Stimulated activated effector memory CD8-positive, alpha-beta T cell treated with anti-CD3 and anti-CD28 coated beads, Interleukin-12 subunit alpha, Interleukin-12 subunit beta, amount 100 ng/mL, for 72 hours (primary cell): Measurements from ENCODE around the gene CHEK1.
"Not testable (repeated sequence)": the region's sequence is repeated elsewhere in the genome, so short reads cannot be mapped to it uniquely, and the experiment has no call there.

Source experiments
- ATAC-seq: fragments of 150-1000 bp; cut with Tn5 transposase; 2 replicates; pipeline ENCODE4 v1.10.0; 2021
- DNase-seq, 2 donors: peaks; one replicate each; pipeline ENCODE4 v3.0.0; 2021 to 2022; ENCODE audit warnings: low spot score in 2 of 2
- H3K27ac Mint-ChIP-seq: one replicate; pipeline ENCODE4 v1.8.0; 2022; ENCODE audit warnings: mild to moderate bottlenecking, mixed read lengths
- H3K36me3 Mint-ChIP-seq: one replicate; pipeline ENCODE4 v1.8.0; 2022; ENCODE audit warnings: mild to moderate bottlenecking, mixed read lengths
- H3K4me1 Mint-ChIP-seq: one replicate; pipeline ENCODE4 v1.8.0; 2022; ENCODE audit warnings: mixed read lengths
- H3K4me3 Mint-ChIP-seq: one replicate; pipeline ENCODE4 v1.8.0; 2022; ENCODE audit warnings: mild to moderate bottlenecking, mixed read lengths
- H3K9me3 Mint-ChIP-seq: one replicate; pipeline ENCODE4 v1.8.0; 2022; ENCODE audit warnings: mixed read lengths

The CHEK1 gene

DNA sequence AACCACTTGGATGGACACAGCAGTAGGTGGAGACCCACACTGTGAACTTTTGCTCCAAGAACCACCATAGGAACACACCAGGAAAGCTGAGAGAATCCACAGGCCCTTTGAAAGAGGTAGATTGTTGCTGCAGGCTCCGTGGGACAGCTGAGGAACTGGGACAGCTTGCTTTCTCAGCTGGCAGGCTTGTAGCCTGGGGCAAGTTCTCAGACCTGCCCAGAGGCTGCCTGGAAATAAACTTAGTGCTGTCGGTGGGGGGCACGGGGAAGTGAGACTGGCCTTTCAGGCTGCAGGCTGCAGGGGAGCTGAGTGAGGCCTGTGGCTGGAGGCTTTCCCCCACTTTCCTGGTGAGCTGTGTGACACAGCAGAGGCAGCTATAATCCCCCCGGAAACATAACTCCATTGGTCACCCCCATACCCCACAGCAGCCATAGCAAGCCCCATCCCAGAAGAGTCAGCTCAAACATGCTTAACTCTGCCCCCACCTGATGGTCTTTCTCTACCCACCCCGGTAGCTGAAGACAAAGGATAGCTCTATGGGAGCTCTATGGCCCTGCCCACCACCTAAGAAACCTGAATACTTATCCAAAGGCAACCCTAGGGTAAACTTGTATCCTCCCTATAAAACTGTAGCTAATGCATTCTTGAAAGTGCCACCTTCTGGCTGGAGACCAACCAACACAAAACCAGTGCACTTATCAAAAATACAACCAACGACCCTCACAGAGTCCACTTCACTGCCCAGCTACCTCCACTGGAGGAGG lies 77.1 kb downstream of the CHEK1 start:
- peak; percentile 31 for ATAC-seq
- Mint-ChIP-seq H3K36me3 (no peaks in the 10 kb centered on the region), H3K4me3 (no peak overlapping the region), H3K4me1 (no peaks in the 10 kb centered on the region), H3K9me3 (no peaks in the 10 kb centered on the region), H3K27ac (no peak overlapping the region)
- no peak for DNase-seq

DNA sequence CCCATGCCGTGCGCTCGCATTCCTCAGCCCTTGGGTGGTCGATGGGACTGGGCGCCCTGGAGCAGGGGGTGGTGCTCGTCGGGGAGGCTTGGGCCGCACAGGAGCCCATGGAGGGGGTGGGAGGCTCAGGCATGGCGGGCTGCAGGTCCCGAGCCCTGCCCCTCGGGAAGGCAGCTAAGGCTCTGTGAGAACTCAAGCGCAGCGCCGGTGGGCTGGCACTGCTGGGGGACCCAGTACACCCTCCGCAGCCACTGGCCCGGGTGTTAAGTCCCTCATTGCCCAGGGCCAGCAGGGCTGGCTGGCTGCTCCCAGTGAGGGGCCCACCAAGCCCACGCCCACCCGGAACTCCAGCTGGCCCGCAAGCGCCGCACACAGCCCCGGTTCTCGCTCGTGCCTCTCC lies 79.7 kb downstream of the CHEK1 start:
- not testable (repeated sequence) for H3K4me3 Mint-ChIP-seq, H3K36me3 Mint-ChIP-seq, ATAC-seq, H3K4me1 Mint-ChIP-seq, DNase-seq, H3K9me3 Mint-ChIP-seq, H3K27ac Mint-ChIP-seq

DNA sequence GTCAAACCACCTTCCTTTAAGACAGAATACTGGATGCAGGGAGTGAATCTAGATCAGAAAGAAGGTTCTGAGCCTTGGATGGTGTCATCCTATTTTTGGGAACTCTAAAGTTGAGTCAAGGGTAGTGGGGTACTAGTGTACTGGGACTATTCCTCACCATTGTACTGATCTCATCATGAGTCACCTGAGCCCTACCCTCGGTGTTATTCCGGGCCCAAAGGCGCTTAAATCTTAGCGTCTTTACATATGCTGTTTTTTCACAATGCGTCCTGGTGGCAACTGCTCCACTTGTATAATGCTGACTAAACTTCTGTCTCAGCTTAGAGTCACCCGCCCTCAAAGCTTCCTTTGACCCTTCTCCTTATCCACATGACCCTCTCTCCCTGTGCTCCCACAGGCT lies 95.8 kb downstream of the CHEK1 start:
- ATAC-seq (no peak), DNase-seq (no peak)
- no peaks in the 10 kb centered on the region for H3K4me1 Mint-ChIP-seq
- no peak overlapping the region for H3K4me3 Mint-ChIP-seq
- H3K9me3 Mint-ChIP-seq = no peaks in the 10 kb centered on the region
- no peak overlapping the region for H3K27ac Mint-ChIP-seq
- no peaks in the 10 kb centered on the region for H3K36me3 Mint-ChIP-seq

DNA sequence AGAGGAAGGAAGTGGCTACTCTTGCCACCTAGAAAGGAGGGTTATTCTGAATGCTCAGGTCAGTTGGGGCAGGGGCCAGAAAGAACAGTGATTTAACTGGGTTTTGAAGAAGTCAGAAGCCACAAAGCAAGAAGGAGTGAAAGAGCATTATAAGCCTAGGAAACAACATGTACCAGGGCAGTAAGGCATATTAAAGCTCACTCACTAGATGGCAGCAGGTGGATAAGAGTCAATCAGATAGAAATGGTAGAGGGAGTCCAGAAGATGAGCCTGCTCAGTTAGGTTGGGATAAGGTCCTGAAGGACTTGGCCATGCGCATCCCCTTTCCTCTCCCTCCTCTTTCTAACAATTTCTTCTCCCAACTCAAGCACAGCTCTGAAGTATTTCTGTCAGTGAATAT lies 99.2 kb downstream of the CHEK1 start:
- Mint-ChIP-seq H3K36me3 (no peaks in the 10 kb centered on the region), H3K4me3 (no peak overlapping the region), H3K4me1 (no peaks in the 10 kb centered on the region), H3K9me3 (no peaks in the 10 kb centered on the region), H3K27ac (no peak overlapping the region)
- ATAC-seq = no peak
- no peak for DNase-seq
